GM20431 (cell line): ENCODE data around the gene DST.

Experiments
- in situ Hi-C: fragments of 300-500 bp; cut with MseI, MboI; formaldehyde crosslinking; loops from one replicate; pipeline ENCODE4 v1.15.0; 2020; ENCODE audit warnings: low sequenced_read_pairs; ENCODE audit not compliant: unreplicated experiment

Gene DST

DNA sequence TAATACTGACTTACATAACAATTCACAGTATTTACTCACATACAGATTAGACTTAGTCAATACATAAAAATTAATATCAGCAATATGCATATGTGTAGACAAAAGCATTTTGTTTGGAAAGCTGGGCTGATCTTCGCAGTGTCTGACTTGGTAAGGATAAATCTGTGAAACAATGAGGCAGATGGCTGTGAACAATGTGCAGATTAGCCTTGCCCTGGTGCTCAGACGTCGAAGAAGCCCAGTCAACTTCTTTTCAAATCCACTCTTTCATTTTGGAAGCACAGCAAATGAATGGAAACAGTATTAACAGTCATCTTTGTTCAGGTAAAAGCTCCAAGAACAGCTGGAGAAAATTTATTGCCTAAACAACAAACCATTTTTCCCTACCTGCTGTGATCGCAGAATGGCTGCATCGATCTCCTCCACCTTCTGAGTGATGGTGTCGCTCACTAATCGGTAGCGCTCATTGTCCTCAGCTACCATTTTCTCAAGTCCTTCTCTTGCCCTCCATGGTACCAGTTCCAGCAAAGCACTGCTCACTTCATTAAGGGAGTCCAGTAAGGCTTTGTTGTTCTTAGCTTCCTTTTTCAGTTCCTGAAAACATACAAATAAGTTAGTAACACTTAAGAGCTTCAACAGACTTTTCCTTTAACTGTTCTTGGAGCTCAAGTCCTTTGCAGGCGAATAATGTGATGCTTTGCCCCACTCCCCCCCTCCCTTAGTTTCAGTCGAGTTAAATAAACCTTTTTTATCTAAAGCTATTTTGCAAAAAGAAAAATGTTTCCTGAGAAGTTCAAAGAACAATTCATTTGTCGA lies 116.5 kb downstream of the DST start:
- in situ Hi-C loops = no loop called here

DNA sequence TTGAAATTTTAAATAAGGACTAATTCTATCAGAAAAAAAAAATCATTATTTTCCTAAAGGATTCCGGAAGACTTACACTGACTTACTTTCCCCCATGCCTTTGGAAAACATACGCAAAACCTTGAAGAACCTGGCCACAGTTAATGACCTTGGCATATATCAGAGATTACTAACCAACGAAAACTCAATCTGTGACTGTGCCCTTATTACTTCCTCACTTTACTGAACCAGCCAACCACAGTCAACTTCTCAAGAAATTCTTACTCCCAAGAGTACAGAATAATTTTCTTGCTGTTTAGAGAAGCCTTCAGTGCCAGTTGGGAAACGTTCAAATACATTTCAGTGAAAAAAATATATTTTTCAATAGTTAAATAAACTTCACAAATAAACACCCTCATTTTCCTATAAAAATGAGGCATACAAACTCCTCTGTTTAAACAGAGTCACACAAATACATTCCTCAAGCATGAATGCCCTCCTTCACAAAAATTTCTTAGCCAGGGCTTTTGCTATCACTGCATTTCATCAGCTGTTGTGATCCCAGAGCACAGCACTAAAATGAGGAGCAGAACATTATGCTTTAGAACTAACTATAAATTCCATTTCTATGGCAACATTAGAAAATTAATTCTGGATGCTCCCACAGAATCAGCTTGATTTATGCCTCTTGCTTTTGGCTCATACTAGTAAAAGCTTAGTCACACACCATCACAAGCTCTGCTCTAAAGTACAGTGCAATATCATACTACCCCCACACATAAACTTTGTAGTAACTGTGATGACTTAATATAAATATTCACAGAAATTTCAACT lies 117.6 kb downstream of the DST start:
- in situ Hi-C loops = no loop called here

DNA sequence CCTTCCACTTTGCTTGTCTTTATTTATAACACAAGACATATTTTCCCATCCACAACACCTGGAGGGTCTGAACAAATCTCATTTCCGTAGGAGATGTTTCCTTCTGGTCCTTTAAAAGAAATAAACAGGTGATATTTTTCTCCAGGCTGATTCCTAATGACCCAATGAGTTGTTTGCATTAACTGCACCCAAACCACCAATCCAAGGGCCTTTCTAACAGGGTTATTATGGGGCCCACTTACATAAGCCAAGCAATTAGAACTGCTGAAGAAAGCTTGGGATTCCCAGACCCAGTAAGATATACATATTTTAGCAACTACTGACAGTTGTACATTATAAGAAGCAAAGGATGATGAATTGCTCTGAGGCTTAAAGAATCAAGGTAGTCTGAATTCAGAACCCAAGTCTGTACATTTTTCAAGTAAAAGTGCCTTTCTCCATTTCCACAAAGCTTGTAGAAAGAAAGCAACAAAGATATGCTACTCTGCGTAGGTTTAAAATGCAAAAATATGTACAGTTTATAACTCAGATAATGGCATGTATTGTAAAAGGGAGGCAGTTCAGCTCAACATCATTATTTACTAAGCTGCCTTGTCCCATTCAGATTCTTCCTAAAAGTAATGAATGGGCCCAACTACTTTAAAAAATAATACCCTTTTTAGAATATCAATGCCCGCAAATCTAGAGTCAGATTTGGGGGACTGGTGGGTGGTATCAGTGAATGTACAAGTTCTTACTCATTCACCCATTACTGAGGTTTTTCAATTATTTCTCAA lies 120.0 kb downstream of the DST start:
- in situ Hi-C loops = no loop called here

DNA sequence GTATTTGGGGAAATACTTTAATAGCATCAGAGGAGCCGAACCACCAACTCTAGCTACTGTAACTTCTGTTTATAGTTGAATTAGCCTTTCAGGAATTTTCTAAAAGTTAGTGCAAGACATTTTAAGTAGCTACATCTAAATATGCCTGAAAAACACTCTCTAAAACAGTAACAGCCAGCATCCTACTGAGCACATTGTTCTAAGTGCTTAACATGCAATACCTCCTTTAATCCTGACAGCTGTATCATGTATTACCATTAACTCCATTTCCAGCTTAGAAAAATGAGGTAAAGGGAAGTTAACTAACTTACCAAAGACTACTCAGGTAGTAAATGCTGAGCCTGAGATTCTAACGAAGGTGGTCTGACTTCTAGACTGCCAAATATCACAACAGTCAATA lies 120.7 kb downstream of the DST start:
- in situ Hi-C loops = no loop called here

DNA sequence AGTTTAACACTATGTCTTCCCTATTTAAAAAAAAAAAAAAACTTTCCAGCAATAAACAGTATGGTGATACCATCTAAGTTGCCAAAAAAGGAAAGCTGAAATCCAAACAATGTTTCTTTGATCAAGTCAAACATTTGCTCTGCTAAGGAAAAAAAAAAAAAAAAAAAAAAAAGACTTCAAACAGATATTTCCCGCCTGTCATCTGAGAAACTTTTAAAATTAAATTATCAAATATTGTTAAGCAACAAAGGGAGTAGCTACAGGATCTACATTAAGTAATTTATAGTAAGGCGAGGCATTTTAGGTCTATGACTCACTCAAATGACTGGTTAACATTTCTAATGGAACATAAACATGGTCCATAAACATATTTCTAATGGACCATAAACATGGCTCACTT lies 121.2 kb downstream of the DST start:
- in situ Hi-C loops = no loop called here

DNA sequence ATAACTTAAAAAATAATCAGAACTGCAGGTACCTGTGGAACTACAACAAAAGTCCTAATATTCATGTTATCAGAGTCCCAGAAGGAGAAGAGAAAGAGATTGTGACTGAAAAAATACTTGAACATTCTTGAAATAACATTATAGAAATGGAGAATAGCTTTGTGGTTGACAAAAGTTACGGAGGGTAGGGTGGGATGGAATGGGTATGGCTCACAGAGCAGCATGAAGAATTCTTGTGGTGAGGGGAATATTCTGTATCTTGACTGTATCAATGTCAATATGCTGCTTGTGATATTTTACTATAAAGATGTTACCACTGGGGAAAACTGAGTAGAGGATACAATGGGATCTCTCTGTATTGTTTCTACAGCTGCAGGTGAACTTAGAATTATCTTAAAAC lies 122.5 kb downstream of the DST start:
- in situ Hi-C loops = no loop called here

DNA sequence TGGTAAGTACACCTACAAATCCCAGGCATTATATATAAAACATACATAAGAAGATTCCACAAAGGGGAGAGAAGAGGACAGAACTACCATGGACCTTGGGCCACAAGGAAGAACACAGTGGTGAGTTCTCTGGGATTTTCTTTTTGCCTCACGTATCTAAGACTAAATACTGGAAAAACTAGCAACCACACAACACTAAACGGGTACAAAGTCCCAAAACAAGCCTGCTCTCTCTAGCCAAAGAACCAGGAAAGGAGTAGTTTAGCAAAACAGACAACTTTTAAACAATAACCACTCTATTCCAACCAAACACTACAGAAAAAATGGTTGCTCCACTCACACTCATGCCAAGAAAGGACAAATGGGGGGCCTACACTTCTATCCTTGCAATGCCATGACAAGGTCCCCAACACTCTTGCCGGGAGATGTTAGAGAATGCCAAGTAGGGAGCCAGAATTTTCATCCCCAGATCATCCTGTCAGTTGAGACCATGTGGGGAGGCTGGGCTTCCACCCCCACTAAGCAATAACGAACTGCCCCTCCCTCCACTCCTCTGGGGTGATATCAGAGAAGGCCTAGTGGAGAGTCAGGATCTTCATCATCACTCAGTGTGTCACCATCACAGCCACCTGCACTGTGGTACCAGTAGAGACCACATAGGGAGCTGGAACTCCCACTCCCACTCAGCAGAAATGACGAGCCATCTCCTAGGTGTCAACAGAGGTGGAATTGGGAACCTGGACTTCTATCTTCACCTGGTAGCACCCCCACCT lies 123.5 kb downstream of the DST start:
- in situ Hi-C loops = no loop called here

DNA sequence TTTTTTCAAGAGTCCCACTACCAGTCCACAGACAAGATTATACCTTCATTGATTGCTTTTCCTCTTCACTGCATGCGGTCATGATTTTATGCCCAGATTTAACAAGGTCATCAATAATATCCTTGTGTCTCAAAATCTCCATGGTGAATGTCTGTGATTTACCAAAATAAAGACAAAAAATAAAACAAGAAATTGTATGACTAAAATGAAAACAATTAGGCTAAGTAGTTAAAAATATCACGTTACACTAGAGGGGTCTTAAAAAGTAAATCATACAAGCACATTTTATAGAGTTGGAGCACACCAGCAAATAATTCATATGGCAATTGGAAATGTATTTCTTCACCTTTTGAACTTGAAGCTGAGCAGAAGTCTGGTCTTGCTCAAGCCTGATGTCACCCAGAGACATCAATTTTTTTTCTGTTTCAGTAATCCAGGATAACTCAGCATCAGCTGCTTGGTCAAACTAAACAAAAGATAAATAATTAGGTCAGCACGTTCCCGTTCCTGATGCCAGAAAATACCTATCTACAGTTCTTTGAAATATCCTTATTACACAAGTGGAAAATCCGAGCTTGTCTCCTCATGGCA lies 125.4 kb downstream of the DST start:
- in situ Hi-C loops = no loop called here

DNA sequence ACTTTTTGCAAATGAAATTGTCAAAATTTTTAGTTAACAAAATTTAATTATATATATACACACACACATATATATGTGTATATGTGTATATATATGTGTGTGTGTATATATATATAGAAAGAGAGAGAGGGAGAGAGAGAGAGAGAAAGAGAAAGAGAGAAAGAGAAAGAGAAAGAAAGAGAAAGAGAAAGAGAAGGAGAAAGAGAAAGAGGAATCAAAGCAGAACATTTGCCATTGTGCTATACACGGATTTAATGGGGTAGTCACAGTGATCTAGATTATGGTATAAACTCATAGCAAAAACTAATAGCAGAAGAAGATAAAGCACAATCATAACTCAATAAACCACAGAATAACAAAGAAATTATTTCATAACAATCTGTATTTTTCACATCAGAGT lies 126.7 kb downstream of the DST start:
- in situ Hi-C loops = no loop called here

DNA sequence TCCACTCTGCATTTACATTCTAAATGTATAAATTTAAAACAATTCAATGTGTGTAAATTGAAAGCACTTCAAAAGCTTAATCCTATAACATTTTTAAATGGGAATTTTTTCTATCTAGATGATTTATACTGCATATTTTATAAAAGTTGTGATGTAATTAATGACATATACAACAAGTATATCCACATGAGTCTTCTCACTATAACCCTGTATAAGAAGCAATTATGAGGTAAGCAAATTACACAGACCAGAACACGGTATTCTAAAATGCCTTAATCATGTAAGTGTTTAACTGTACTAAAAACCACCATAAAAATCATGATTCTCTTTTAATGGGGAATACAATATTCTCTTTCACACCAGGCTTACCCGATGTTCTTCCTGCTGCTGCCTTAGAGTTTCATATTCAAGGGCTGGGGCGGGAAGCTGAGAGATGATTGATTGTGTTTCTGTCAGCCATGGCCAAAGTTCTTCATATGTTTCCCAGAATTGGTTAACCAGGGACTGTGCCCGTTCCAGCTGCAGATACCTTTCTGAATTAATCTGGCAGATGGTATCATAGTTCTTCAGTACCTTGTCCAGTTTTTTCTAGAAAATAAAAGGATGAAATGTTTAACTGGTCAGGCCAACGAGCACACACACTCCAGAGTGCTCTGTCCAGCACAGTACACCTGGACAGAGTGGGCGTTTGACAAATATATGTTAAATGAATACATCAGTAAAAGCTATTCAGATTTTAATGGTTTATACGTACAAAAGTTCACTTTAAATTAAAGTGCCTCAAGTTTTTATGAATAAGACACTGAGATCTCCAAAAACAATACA lies 127.4 kb downstream of the DST start:
- in situ Hi-C loops = no loop called here

DNA sequence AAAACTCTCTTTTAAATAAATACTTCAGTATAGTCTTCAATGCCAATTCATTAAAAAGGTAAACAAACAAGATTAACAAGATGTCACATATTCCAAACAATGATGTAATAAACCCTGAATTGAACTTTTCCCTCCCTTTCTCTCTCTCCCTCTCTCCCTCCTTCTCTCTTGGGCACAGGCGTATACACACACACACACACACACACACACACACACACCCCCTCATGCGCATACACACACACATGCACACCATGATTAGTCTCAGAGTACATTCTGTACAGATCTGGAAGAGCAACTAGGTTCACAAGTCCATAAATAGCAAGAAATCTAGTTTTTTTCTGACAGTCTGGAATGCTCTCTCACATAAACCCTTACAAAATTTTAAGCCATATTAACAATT lies 128.3 kb downstream of the DST start:
- in situ Hi-C loops = no loop called here

DNA sequence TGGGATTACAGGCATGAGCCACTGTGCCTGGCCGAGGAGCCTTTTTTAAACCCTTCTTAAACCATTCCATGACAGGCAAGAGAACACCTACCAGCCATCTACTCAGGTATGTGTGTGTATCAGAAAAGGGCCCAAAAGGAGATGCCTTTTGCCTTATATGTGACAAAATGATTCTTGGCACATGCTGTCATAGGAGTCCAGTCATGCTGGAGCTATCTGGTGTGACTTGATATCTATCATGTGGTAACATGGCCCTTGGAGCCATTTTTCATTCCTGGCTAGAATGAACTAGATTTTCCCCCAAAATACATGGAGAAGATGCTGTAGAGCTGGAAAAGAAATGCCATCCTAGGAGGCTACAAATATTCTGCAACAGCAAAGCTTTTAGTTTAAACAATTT lies 129.1 kb downstream of the DST start:
- in situ Hi-C loops = no loop called here

DNA sequence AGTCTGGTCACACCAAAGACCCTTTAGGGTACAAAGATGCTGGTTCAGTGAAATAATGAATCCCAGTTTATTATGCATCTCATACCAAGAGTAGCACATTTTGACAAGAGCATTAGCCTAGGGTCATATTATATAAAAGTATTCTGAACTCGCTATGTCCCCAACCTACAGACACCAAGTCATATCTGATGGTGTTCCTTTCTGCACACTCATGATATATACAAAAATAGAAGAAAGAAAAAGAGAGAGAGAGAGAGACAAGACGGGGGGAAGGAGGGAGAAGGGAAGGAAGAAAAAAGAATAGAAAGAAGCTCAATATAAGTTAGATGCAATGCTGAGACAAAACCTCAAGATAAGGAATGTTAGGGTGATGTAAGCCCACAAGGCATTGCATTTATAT lies 131.1 kb downstream of the DST start:
- in situ Hi-C loops = no loop called here

DNA sequence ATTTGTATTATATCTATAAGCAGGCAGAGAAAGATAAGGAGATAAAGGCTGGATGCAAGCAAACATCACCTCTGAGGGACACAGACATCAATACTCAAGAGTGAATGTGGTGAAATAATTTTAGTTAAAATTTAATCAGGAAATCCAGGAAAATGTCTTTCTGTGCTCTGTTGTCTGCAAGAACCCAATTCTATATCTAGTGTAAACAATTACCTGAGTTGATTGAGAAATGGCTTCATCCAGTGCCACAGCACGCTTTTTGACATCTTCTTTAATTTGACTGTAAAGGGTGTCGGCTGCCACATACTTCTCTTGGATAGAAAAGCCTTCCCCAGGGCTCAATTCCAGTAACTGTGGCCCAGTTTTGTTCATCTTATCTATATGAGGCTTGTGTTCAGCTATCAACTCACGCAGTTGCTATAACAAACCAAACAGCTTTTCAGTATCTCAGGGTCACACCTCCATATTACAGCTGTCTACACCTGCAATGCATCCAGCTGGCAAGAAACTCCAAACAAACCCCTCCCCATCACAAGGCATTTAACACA lies 131.6 kb downstream of the DST start:
- in situ Hi-C loops = no loop called here

DNA sequence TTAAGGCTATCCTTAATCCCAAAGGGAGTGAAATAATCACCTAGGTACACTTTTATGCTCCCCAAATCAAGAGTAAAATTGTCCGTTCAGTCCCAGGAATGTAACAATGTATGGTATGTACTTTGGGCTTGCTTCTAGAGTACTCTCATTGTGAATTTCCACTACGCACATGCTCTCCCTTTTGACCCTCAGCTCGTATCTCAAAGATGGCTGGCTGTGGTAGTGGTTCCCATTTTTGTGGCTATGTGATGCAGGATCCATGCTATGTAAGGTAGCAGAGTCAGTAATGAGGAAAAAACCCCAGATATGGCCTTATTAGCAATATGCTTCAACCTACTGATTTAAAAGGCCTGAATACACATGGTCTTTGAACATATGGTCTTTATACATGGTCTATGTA lies 133.7 kb downstream of the DST start:
- in situ Hi-C loops = no loop called here

DNA sequence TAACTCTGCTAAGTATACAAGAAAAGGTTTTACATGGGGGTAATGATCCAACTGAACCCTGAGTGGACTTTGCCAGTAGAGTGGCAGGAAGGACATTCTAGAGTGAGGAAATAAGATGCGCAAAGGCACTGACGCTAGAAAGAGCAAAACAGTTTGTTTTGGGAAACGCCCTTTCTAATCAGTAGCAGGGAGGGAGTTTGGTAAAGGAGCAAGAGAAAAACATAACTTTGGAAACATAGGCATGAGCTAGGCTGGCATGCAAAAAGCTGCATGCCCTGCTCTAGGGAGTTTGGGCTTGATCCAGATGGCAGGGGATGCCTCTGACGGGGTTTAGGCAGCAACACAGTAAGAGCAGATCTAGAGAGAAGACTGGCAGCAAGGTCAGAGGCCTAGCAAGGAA lies 135.2 kb downstream of the DST start:
- in situ Hi-C loops = no loop called here

DNA sequence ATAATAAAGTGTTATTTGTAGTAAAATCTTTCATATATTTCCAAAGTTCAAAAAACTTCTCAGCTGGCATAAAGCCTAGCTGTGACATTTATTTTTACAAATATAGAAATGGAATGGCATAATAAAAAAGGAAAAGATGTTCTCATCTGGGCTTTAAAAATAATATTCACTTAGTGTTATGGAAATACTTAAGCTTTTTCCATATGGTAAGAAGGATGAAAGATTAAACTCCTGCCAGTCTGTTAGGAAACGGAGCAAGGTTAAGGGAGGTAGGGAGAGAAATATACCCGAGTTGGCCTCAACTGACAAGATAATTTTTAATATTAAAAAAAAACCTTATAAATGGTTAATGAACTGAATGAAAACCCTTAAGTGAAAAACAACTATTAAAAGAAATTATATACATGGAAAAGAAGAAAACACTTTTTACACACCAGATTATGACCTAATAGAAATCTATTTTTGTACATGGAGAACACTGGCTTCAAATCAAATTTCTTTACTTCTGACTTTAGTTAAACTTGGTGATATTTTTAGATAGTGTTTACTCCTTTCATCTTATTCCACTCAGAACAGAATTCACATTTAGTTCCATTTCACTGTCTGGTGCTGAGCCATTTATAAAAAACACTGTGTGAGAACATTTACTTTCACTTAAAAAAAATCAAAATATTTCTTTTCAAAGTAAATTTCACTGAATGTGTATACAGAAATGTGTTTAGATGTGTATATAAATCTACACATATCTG lies 137.0 kb downstream of the DST start:
- in situ Hi-C loops = no loop called here

DNA sequence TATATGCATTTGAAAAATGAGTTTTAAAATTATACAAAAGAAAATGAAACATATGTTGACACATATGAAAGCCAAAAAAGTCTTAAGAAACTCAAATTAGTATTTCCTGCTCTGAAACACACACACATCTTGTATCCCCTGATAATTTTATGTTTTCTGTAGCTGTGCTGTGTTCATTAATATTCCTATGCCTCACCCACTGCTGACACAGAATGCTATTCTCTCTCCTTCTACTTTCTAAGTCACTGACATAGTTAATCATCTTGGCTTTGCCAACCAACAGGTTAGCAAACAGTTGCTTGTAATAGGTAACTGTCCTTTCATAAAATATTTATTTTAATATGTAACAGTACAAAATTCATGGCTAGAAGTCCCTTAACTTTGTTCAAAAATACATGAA lies 140.7 kb downstream of the DST start:
- in situ Hi-C loops = no loop called here
